GM23338 (cell line): ENCODE data around the gene FOXD1. TPM values are rescaled to one million over a fixed set of nuclear protein-coding genes. Genes with fewer than 3 reads are reported as not detected.

ENCODE experiments used
- ATAC-seq: fragments of 200-7000 bp; cut with Tn5 transposase; 3 replicates; pipeline ENCODE4 v1.9.1; 2020
- DNase-seq: peaks from one replicate; pipeline ENCODE4 v3.0.0-alpha.2; 2015; ENCODE audit warnings: low spot score
- H2AFZ ChIP-seq: fragments of 200-600 bp; sonication (generic); 2 replicates; pipeline ENCODE4 v1.8.0; 2016; ENCODE audit warnings: antibody characterized with exemption, mild to moderate bottlenecking, moderate library complexity
- H3F3A ChIP-seq: fragments of 200-600 bp; sonication (generic); replicated peaks from 2 replicates; pipeline ENCODE4 v1.8.0; 2017; ENCODE audit warnings: antibody characterized with exemption, mixed run types, low read depth
- H3K27ac ChIP-seq: fragments of 200-600 bp; sonication (generic); 2 replicates; pipeline ENCODE4 v1.6.1; 2016; ENCODE audit warnings: low read depth
- H3K27me3 ChIP-seq: fragments of 200-600 bp; sonication (generic); 2 replicates; pipeline ENCODE4 v1.8.0; 2016; ENCODE audit warnings: mild to moderate bottlenecking, mixed run types, moderate library complexity; ENCODE audit not compliant: insufficient read depth
- H3K36me3 ChIP-seq: fragments of 200-600 bp; sonication (generic); 2 replicates; pipeline ENCODE4 v1.8.0; 2016; ENCODE audit warnings: mild to moderate bottlenecking; ENCODE audit not compliant: insufficient read depth
- H3K4me1 ChIP-seq: fragments of 200-600 bp; sonication (generic); 2 replicates; pipeline ENCODE4 v1.8.0; 2016; ENCODE audit warnings: mild to moderate bottlenecking, moderate library complexity; ENCODE audit not compliant: insufficient read depth
- H3K4me2 ChIP-seq: fragments of 200-600 bp; sonication (generic); 2 replicates; pipeline ENCODE4 v1.7.1; 2017; ENCODE audit warnings: mixed run types
- H3K4me3 ChIP-seq: fragments of 200-600 bp; sonication (generic); 2 replicates; pipeline ENCODE4 v1.6.1; 2016; ENCODE audit warnings: mixed run types
- H3K79me2 ChIP-seq: fragments of 200-600 bp; sonication (generic); replicated peaks from 2 replicates; pipeline ENCODE4 v1.8.0; 2017; ENCODE audit warnings: mild to moderate bottlenecking; ENCODE audit not compliant: insufficient read depth
- H3K9me2 ChIP-seq: fragments of 200-600 bp; sonication (generic); 2 replicates; pipeline ENCODE4 v1.8.0; 2017; ENCODE audit not compliant: insufficient read depth
- H4K20me1 ChIP-seq: fragments of 200-600 bp; sonication (generic); replicated peaks from 2 replicates; pipeline ENCODE4 v1.8.0; 2017; ENCODE audit warnings: mild to moderate bottlenecking; ENCODE audit not compliant: insufficient read depth
- H3K27ac Mint-ChIP-seq: 2 replicates; pipeline ENCODE4 v1.8.0; 2020; ENCODE audit warnings: inconsistent platforms, mild to moderate bottlenecking, moderate library complexity, mixed read lengths
- H3K27me3 Mint-ChIP-seq: 3 replicates; pipeline ENCODE4 v1.8.0; 2022; ENCODE audit warnings: low read depth, mild to moderate bottlenecking, moderate library complexity, mixed read lengths, inconsistent platforms; ENCODE audit not compliant: insufficient read depth, poor library complexity
- H3K36me3 Mint-ChIP-seq: 3 replicates; pipeline ENCODE4 v1.8.0; 2021; ENCODE audit warnings: low read depth, mild to moderate bottlenecking, inconsistent platforms, moderate library complexity, mixed read lengths
- H3K4me1 Mint-ChIP-seq: 3 replicates; pipeline ENCODE4 v1.8.0; 2020; ENCODE audit warnings: mild to moderate bottlenecking, inconsistent platforms, mixed read lengths
- H3K4me3 Mint-ChIP-seq: 3 replicates; pipeline ENCODE4 v1.8.0; 2021; ENCODE audit warnings: moderate library complexity, mild to moderate bottlenecking, inconsistent platforms, mixed read lengths
- H3K9me3 Mint-ChIP-seq: 3 replicates; pipeline ENCODE4 v1.8.0; 2020; ENCODE audit warnings: moderate library complexity, mild to moderate bottlenecking, inconsistent platforms, mixed read lengths
- CREB1 ChIP-seq: fragments of 250-450 bp; sonication (Bioruptor Pico); IDR thresholded peaks from 2 replicates; pipeline ENCODE4 v1.5.0; 2020; ENCODE audit warnings: low read depth, mild to moderate bottlenecking, moderate library complexity
- CTCF ChIP-seq, 2 experiments: fragments of 200-600 bp in 1 of 2; sonication (generic) in 1 of 2; conservative IDR thresholded peaks; 2 replicates each; pipeline versions ENCODE4 v1.5.1 to v1.6.1; 2016 to 2017; ENCODE audit warnings: antibody characterized with exemption in 2 of 2, low read depth in 2 of 2, mild to moderate bottlenecking in 2 of 2, moderate library complexity in 1 of 2
- EZH2 ChIP-seq: fragments of 200-600 bp; sonication (generic); IDR thresholded peaks from one replicate; pipeline ENCODE4 v1.8.0; 2017; ENCODE audit warnings: antibody characterized with exemption, mild to moderate bottlenecking, low read depth; ENCODE audit not compliant: unreplicated experiment
- EZH2phosphoT487 ChIP-seq: fragments of 200-600 bp; sonication (generic); IDR thresholded peaks from one replicate; pipeline ENCODE4 v1.8.1; 2018; ENCODE audit warnings: antibody characterized with exemption; ENCODE audit not compliant: unreplicated experiment
- JUNB ChIP-seq: IDR thresholded peaks from one replicate; pipeline ENCODE4 v1.6.1; 2016; ENCODE audit warnings: antibody characterized with exemption; ENCODE audit not compliant: unreplicated experiment
- NANOG ChIP-seq: IDR thresholded peaks from 2 replicates; pipeline ENCODE4 v1.6.1; 2016; ENCODE audit warnings: antibody characterized with exemption, borderline replicate concordance
- POLR2AphosphoS5 ChIP-seq: IDR thresholded peaks from 2 replicates; pipeline ENCODE4 v1.6.1; 2016; ENCODE audit warnings: antibody characterized with exemption, low read depth
- REST ChIP-seq: IDR thresholded peaks from one replicate; pipeline ENCODE4 v1.6.1; 2018; ENCODE audit warnings: antibody characterized with exemption; ENCODE audit not compliant: unreplicated experiment
- STAT1 ChIP-seq: IDR thresholded peaks from one replicate; pipeline ENCODE4 v1.6.1; 2016; ENCODE audit warnings: antibody characterized with exemption; ENCODE audit not compliant: unreplicated experiment
- ZNF114 ChIP-seq: fragments of 250-450 bp; sonication (Bioruptor Pico); IDR thresholded peaks from 2 replicates; pipeline ENCODE4 v1.5.0; 2020; ENCODE audit warnings: mild to moderate bottlenecking, moderate library complexity
- ZNF331 ChIP-seq: fragments of 250-450 bp; sonication (Bioruptor Pico); IDR thresholded peaks from 2 replicates; pipeline ENCODE4 v1.5.0; 2020; ENCODE audit warnings: low read depth, mild to moderate bottlenecking, moderate library complexity
- ZNF462 ChIP-seq: fragments of 250-450 bp; sonication (Bioruptor Pico); IDR thresholded peaks from 2 replicates; pipeline ENCODE4 v1.5.0; 2020; ENCODE audit warnings: mild to moderate bottlenecking, moderate library complexity
- polyA plus RNA-seq: library from polyadenylated mRNA; unstranded; fragments of >200 nt; fragmentation: Nextera tagmentation; extraction: Ambion mirVana; gene quantifications from 2 replicates; pipeline ENCODE4 v1.2.1, GENCODE V29; 2016
- total RNA-seq: library from RNA; depleted of rRNA; stranded (reverse); fragments of >200 nt; shearing (Covaris generic); gene quantifications from 2 replicates; pipeline ENCODE4 v1.2.3, GENCODE V29; 2014
- TF ChIP-seq, protein P1 (sequence below): IDR thresholded peaks from 2 replicates; pipeline ENCODE4 v1.6.1; 2016; ENCODE audit warnings: antibody characterized with exemption

Gene FOXD1
- total and polyA plus RNA-seq, 2 experiments from 2014 or later: 0.42 TPM; not detected in 1

DNA sequence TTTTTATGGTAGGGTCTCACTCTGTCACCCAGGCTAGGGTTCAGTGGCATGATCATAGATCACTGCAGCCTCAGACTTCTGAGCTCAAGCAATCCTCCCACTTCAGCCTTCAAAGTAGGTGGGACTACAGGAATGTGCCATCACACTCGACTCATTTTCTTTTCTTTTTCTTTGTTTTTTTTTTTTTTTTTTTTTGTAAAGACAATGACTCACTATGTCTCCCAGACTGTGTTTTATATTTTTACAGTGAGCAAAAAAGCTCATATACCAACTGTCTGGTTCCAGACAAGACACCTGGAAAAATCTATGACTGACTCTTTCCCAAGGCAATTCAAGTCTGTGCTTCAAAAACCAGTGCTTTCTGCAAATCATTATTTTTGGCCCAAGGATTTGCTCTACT, 10.8 kb upstream of the FOXD1 start:
- H3K36me3 ChIP-seq: 0 out of 2 replicates have a peak, but pooled peaks cover 3% of the 10 kb centered on the region
- H3K4me1 Mint-ChIP-seq: peaks cover 17% of the 10 kb centered on the region
- peaks cover 9% of the 10 kb centered on the region for H3K9me3 Mint-ChIP-seq
- DNase-seq (no peak), ATAC-seq (no peak)
- H3K4me1 ChIP-seq: peaks cover 3% of the 10 kb centered on the region
- no peak overlapping the region for H3K4me3 Mint-ChIP-seq
- no peaks in the 10 kb centered on the region for H3K27me3 ChIP-seq
- peaks cover 10% of the 10 kb centered on the region for H3K27me3 Mint-ChIP-seq
- H3K4me2 ChIP-seq: no peak overlapping the region
- H3K4me3 ChIP-seq: no peak overlapping the region
- H3K36me3 Mint-ChIP-seq: peaks cover 8% of the 10 kb centered on the region; the same call in 2 of the 3 replicates
- H2AFZ ChIP-seq: no peak overlapping the region
- H3K27ac Mint-ChIP-seq: no peak overlapping the region
- H3K79me2 ChIP-seq: no peaks in the 10 kb centered on the region
- TF ChIP-seq ZNF331 (CRISPR knock-in tag): no peak
- no peak for TF ChIP-seq EZH2
- TF ChIP-seq STAT1: no peak
- TF ChIP-seq EZH2phosphoT487: no peak
- TF ChIP-seq NANOG: no peak
- TF ChIP-seq CTCF (conservative IDR thresholded peaks at IDR 0.05; ENCODE audit: low read depth in 2 of 2): no peak
- no peak for TF ChIP-seq CREB1
- no peak for TF ChIP-seq JUNB
- TF ChIP-seq, protein P1, sequence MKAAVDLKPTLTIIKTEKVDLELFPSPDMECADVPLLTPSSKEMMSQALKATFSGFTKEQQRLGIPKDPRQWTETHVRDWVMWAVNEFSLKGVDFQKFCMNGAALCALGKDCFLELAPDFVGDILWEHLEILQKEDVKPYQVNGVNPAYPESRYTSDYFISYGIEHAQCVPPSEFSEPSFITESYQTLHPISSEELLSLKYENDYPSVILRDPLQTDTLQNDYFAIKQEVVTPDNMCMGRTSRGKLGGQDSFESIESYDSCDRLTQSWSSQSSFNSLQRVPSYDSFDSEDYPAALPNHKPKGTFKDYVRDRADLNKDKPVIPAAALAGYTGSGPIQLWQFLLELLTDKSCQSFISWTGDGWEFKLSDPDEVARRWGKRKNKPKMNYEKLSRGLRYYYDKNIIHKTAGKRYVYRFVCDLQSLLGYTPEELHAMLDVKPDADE: no peak
- TF ChIP-seq REST: no peak
- TF ChIP-seq ZNF114 (CRISPR knock-in tag): no peak
- TF ChIP-seq POLR2AphosphoS5: no peak
- no peak for TF ChIP-seq ZNF462 (CRISPR knock-in tag)
- no peaks in the 10 kb centered on the region for H3F3A ChIP-seq
- no peak overlapping the region for H3K27ac ChIP-seq
- H4K20me1 ChIP-seq: no peaks in the 10 kb centered on the region
- H3K9me2 ChIP-seq: no peaks in the 10 kb centered on the region
